DOHH2 (cell line): ENCODE data around the gene CNR2.
"Not testable (repeated sequence)": the region's sequence is repeated elsewhere in the genome, so short reads cannot be mapped to it uniquely, and the experiment has no call there.

ENCODE experiments used
- H3F3A ChIP-seq: fragments of 200-600 bp; sonication (generic), shearing (Covaris generic); 2 replicates; pipeline ENCODE4 v1.6.0; 2016; ENCODE audit warnings: antibody characterized with exemption, mild to moderate bottlenecking; ENCODE audit not compliant: control insufficient read depth, insufficient read depth
- H3K27ac ChIP-seq: fragments of 200-600 bp; sonication (generic); 2 replicates; pipeline ENCODE4 v1.5.1; 2014; ENCODE audit warnings: low read depth, mild to moderate bottlenecking, low read length, moderate library complexity
- H3K27me3 ChIP-seq: fragments of 200-600 bp; sonication (generic); 2 replicates; pipeline ENCODE4 v1.6.1; 2014; ENCODE audit warnings: mild to moderate bottlenecking, low read length, mixed read lengths; ENCODE audit not compliant: control insufficient read depth
- H3K36me3 ChIP-seq: fragments of 200-600 bp; sonication (generic); 2 replicates; pipeline ENCODE4 v1.6.1; 2014; ENCODE audit warnings: mild to moderate bottlenecking, low read length, moderate library complexity, mixed read lengths; ENCODE audit not compliant: control insufficient read depth
- H3K4me1 ChIP-seq: fragments of 200-600 bp; sonication (generic); 2 replicates; pipeline ENCODE4 v1.6.1; 2014; ENCODE audit warnings: mild to moderate bottlenecking, low read length, mixed read lengths; ENCODE audit not compliant: control insufficient read depth
- H3K4me2 ChIP-seq: fragments of 200-600 bp; sonication (generic); 2 replicates; pipeline ENCODE4 v1.6.0; 2014; ENCODE audit warnings: mild to moderate bottlenecking, low read length, moderate library complexity
- H3K4me3 ChIP-seq: fragments of 200-600 bp; sonication (generic); 2 replicates; pipeline ENCODE4 v1.5.1; 2014; ENCODE audit warnings: mild to moderate bottlenecking, low read length, mixed read lengths
- H3K79me2 ChIP-seq: fragments of 200-600 bp; sonication (generic); 2 replicates; pipeline ENCODE4 v1.6.1; 2014; ENCODE audit warnings: mild to moderate bottlenecking, low read length, mixed read lengths; ENCODE audit not compliant: control insufficient read depth
- H3K9me2 ChIP-seq: fragments of 200-600 bp; sonication (generic); replicated peaks from 2 replicates; pipeline ENCODE4 v1.6.1; 2014; ENCODE audit warnings: mild to moderate bottlenecking, low read length, mixed read lengths; ENCODE audit not compliant: control insufficient read depth
- H3K9me3 ChIP-seq: fragments of 200-600 bp; sonication (generic); 2 replicates; pipeline ENCODE4 v1.6.1; 2014; ENCODE audit warnings: antibody characterized with exemption, low read length, mixed read lengths; ENCODE audit not compliant: control insufficient read depth, insufficient read depth
- H4K20me1 ChIP-seq: fragments of 200-600 bp; sonication (generic); 2 replicates; pipeline ENCODE4 v1.6.0; 2014; ENCODE audit warnings: low read depth, mild to moderate bottlenecking, antibody characterized with exemption, low read length, moderate library complexity; ENCODE audit not compliant: control insufficient read depth, insufficient read depth
- EZH2phosphoT487 ChIP-seq: fragments of 200-600 bp; sonication (generic); IDR thresholded peaks from 2 replicates; pipeline ENCODE4 v1.6.1; 2017; ENCODE audit warnings: borderline replicate concordance, mild to moderate bottlenecking, antibody characterized with exemption, low read length, moderate library complexity, mixed read lengths
- TF ChIP-seq, protein P1 (sequence below): fragments of 200-600 bp; sonication (generic); IDR thresholded peaks from one replicate; pipeline ENCODE4 v1.5.1; 2014; ENCODE audit warnings: antibody characterized with exemption, mild to moderate bottlenecking, low read depth, low read length; ENCODE audit not compliant: poor library complexity, severe bottlenecking

Gene CNR2

GRCh38 chr1:23904748-23905357 is 8.3 kb downstream of the CNR2 start:
- no peaks in the 10 kb centered on the region for H3K27me3 ChIP-seq
- peaks cover 64% of the 10 kb centered on the region for H3K79me2 ChIP-seq
- H3K4me3 ChIP-seq: peak overlapping the region; percentile 32
- peaks cover 48% of the 10 kb centered on the region for H3K36me3 ChIP-seq
- no peaks in the 10 kb centered on the region for H3K9me2 ChIP-seq
- TF ChIP-seq, protein P1, sequence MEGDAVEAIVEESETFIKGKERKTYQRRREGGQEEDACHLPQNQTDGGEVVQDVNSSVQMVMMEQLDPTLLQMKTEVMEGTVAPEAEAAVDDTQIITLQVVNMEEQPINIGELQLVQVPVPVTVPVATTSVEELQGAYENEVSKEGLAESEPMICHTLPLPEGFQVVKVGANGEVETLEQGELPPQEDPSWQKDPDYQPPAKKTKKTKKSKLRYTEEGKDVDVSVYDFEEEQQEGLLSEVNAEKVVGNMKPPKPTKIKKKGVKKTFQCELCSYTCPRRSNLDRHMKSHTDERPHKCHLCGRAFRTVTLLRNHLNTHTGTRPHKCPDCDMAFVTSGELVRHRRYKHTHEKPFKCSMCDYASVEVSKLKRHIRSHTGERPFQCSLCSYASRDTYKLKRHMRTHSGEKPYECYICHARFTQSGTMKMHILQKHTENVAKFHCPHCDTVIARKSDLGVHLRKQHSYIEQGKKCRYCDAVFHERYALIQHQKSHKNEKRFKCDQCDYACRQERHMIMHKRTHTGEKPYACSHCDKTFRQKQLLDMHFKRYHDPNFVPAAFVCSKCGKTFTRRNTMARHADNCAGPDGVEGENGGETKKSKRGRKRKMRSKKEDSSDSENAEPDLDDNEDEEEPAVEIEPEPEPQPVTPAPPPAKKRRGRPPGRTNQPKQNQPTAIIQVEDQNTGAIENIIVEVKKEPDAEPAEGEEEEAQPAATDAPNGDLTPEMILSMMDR: no peak
- TF ChIP-seq EZH2phosphoT487: no peak
- H3K4me2 ChIP-seq: peak overlapping the region; percentile 57
- H3F3A ChIP-seq: peaks cover 24% of the 10 kb centered on the region
- H3K9me3 ChIP-seq: no peaks in the 10 kb centered on the region
- H3K4me1 ChIP-seq: peaks cover 88% of the 10 kb centered on the region
- H3K27ac ChIP-seq: 0 out of 2 replicates have a peak overlapping the region, but pooled peaks have one; percentile 3
- no peaks in the 10 kb centered on the region for H4K20me1 ChIP-seq

DNA sequence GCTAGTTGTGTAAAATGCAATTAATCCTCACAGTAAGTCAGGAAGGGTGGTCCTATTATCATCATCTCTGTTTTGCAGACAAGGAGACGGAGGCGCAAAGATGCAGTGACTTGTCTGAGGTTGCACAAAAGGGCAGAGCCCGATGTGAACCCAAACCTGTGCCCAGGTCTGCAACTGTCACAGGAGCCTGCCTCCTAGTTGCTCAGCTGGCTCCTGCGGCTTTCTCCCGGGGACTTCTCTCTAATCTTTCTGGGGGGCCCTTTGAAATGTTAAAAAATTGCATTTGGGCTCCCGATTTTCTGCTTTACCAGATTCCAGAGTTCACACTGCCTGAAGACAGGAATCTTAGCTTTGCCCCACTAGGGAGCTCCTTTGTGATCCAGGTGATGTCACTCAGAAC is 9.4 kb downstream of the CNR2 start:
- Histone ChIP-seq H3F3A (peaks cover 15% of the 10 kb centered on the region), H3K27me3 (no peaks in the 10 kb centered on the region), H3K4me2 (peak overlapping the region; percentile 57), H4K20me1 (no peaks in the 10 kb centered on the region), H3K27ac (no peak overlapping the region), H3K36me3 (peaks cover 43% of the 10 kb centered on the region), H3K79me2 (peaks cover 66% of the 10 kb centered on the region), H3K4me1 (peaks cover 88% of the 10 kb centered on the region), H3K9me2 (no peaks in the 10 kb centered on the region), H3K4me3 (peak overlapping the region; percentile 32; the same call in 1 of the 2 replicates), H3K9me3 (no peaks in the 10 kb centered on the region)
- TF ChIP-seq EZH2phosphoT487: no peak
- TF ChIP-seq, protein P1: no peak

DNA sequence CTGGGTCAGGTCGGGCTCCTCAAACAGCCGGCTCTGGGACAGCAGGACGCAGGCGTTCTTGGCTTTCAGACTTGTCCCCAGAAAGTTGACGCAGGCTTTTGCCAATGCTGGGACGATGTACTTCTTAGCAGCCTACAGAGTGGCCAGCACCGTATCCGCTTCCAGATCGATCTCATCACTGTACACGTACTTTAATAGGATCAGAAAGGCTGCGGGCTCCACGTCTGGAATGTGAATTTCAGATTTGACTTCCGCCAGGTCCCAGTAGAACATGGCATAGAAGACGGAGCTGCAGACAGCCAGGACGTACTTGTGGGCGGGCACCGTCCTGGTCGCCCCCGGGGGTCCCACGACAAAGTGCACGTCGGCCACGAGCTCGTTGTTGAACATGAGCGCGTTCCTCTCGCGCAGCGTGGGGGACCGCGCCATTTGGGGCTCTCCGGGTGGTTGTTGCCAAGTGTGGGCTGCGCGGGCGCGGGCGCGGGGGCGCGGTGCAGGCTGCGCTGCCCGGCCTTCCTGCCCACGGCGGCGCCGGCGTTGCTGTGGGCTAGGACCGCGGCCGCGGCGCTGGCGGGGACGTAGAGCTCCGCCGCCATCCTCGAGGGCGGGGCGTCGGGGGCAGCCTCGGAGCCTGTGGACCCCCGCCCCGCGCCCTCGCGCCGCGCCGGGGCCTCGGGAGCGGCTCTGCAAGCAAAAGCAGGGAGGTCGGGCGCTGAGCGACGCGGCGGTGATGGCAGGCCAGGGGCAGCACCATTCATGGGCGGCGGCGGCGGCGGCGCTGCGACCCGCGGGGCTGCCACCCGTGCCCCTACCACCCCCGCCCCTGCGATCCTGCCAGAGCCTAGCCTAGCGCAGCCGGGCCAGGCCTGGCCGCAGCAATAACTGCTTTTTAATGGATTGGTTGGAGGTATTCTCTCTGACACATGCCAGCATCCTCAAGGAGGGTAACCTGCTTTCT is 10.6 kb downstream of the CNR2 start:
- no peaks in the 10 kb centered on the region for H3K9me2 ChIP-seq
- H3K27ac ChIP-seq: no peak overlapping the region
- H3K4me2 ChIP-seq: peak overlapping the region; percentile 57
- no peaks in the 10 kb centered on the region for H3K27me3 ChIP-seq
- no peak overlapping the region for H3K4me3 ChIP-seq
- H4K20me1 ChIP-seq: no peaks in the 10 kb centered on the region
- TF ChIP-seq, protein P1: no peak
- TF ChIP-seq EZH2phosphoT487: no peak
- no peaks in the 10 kb centered on the region for H3K9me3 ChIP-seq
- peaks cover 60% of the 10 kb centered on the region for H3K79me2 ChIP-seq
- H3F3A ChIP-seq: peaks cover 10% of the 10 kb centered on the region
- peaks cover 80% of the 10 kb centered on the region for H3K4me1 ChIP-seq
- peaks cover 43% of the 10 kb centered on the region for H3K36me3 ChIP-seq

- not testable (repeated sequence) for H3K9me2 ChIP-seq, H3K27me3 ChIP-seq, H4K20me1 ChIP-seq, H3K9me3 ChIP-seq, H3K27ac ChIP-seq
- Histone ChIP-seq H3K79me2 (peaks cover 54% of the 10 kb centered on the region), H3K4me2 (peak overlapping the region; percentile 26; the same call in 1 of the 2 replicates), H3K4me1 (peaks cover 80% of the 10 kb centered on the region), H3K36me3 (peaks cover 37% of the 10 kb centered on the region), H3K4me3 (0 out of 2 replicates have a peak overlapping the region, but pooled peaks have one; percentile 24), H3F3A (peaks cover 20% of the 10 kb centered on the region)
These were observed 13.1 kb downstream of the CNR2 start for GRCh38 chr1:23900017-23900416.
